ENCODE measurements around the gene GPM6B. TPM values are rescaled to one million over a fixed set of nuclear protein-coding genes. Genes with fewer than 3 reads are reported as not detected.

Gene GPM6B
- total RNA-seq, 1 experiment from 2014 or later, result 0.51 TPM

DNA sequence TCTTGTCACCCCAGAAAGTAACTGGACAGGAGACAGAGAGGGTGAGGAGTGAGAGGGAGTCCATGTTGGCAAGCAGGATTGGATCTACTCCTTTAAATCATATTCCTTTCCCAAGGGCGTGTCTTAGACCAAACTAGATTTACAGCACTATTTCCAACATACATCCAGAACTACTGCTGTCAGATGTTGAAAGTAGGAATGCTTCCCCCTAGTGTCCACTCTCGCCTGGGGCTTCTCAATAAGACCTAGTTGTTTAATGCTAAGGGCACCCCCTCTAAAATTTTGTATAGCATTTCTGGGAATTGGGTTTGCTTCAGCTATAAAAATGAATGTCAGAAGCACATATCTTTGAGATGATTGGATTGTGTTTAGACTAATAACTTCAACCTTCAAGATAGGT is 69.1 kb downstream of the GPM6B start:
- no peak overlapping the region for H2AFZ ChIP-seq (ENCODE audit: low read length)
- H3K9me2 ChIP-seq (replicated peaks; ENCODE audit: low read length), result no peaks in the 10 kb centered on the region
- H3K4me1 ChIP-seq (ENCODE audit: insufficient read depth, low read length), result peaks cover 23% of the 10 kb centered on the region
- intact Hi-C loops (cut with micrococcal nuclease), result no loop called here
- H3K4me3 ChIP-seq (ENCODE audit: low read length), result no peak overlapping the region
- peaks cover 4% of the 10 kb centered on the region; the same call in 1 of the 2 replicates for H3K79me2 ChIP-seq (ENCODE audit: low read length)
- BruUV-seq (replicated peaks), result no TSS peak
- TF ChIP-seq EZH2phosphoT487 (IDR thresholded peaks at IDR 0.05; ENCODE audit: borderline replicate concordance, low read length) (no peak), EZH2 (IDR thresholded peaks at IDR 0.05; ENCODE audit: low read length, unreplicated experiment) (no peak)
- TF ChIP-seq, protein P1, sequence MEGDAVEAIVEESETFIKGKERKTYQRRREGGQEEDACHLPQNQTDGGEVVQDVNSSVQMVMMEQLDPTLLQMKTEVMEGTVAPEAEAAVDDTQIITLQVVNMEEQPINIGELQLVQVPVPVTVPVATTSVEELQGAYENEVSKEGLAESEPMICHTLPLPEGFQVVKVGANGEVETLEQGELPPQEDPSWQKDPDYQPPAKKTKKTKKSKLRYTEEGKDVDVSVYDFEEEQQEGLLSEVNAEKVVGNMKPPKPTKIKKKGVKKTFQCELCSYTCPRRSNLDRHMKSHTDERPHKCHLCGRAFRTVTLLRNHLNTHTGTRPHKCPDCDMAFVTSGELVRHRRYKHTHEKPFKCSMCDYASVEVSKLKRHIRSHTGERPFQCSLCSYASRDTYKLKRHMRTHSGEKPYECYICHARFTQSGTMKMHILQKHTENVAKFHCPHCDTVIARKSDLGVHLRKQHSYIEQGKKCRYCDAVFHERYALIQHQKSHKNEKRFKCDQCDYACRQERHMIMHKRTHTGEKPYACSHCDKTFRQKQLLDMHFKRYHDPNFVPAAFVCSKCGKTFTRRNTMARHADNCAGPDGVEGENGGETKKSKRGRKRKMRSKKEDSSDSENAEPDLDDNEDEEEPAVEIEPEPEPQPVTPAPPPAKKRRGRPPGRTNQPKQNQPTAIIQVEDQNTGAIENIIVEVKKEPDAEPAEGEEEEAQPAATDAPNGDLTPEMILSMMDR (conservative IDR thresholded peaks at IDR 0.05; ENCODE audit: low read depth, low read length), result peak; percentile 70
- ChIA-PET POLR2A (ENCODE audit: unreplicated experiment) (no interaction called here), CTCF (interaction anchor here (0.5 kb wide), 1 partner anchor 136 kb away, joined by 4 read pairs; no protein-coding TSS in a partner anchor)
- H3K36me3 ChIP-seq (ENCODE audit: low read depth, low read length), result peaks cover 25% of the 10 kb centered on the region
- no peak overlapping the region for H3K4me2 ChIP-seq (ENCODE audit: low read length)
- peak; percentile 69 for ATAC-seq
- H3K27me3 ChIP-seq (ENCODE audit: low read length), result no peaks in the 10 kb centered on the region
- H3K9me3 ChIP-seq (ENCODE audit: low read length), result no peaks in the 10 kb centered on the region
- H3K9ac ChIP-seq (ENCODE audit: low read length), result no peak overlapping the region
- DNase-seq, result peak; percentile 71
- peak overlapping the region; percentile 38; the same call in 1 of the 2 replicates for H3K27ac ChIP-seq (ENCODE audit: low read length)
- H4K20me1 ChIP-seq (ENCODE audit: low read length), result no peaks in the 10 kb centered on the region
- no peaks in the 10 kb centered on the region for H3F3A ChIP-seq (ENCODE audit: low read length, unreplicated experiment)

DNA sequence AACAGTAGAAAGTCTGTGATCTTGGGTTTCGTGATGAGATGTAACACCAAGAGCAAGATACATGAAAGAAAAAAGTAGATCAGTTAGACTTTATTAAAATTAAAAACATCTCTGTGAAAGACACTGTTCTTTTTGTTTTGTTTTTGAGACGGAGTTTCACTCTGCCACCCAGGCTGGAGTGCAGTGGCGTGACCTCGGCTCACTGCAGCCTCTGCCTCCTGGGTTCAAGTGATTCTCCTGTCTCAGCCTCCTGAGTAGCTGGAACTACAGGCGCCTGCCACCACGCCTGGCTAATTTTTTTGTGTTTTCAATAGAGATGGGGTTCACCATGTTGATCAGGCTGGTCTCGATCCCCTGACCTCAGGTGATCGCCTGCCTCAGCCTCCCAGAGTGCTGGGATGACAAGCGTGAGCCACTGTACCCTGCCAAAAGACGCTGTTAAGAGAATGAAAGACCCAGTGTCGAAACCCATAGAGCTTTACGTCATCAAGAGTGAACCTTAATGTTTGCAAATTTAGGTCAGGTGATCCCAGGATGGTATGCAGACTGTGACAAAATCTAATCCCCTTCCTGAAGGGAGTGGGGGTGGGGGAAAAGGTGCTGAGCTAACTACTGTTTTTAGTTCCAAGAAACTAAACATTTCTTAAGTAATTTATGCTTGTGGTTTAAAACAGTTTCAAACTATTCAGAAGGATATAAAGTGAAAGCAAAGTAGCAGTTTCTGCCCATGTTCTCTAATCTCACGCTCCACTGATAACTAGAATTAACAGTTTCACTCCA is 74.3 kb downstream of the GPM6B start:
- Histone ChIP-seq H3K27ac (ENCODE audit: low read length) (no peak overlapping the region), H3F3A (ENCODE audit: low read length, unreplicated experiment) (no peaks in the 10 kb centered on the region), H3K4me2 (ENCODE audit: low read length) (no peak overlapping the region), H3K9me3 (ENCODE audit: low read length) (no peaks in the 10 kb centered on the region), H3K9me2 (replicated peaks; ENCODE audit: low read length) (no peaks in the 10 kb centered on the region), H3K9ac (ENCODE audit: low read length) (no peak overlapping the region), H3K4me3 (ENCODE audit: low read length) (no peak overlapping the region), H2AFZ (ENCODE audit: low read length) (no peak overlapping the region), H3K36me3 (ENCODE audit: low read depth, low read length) (peaks cover 21% of the 10 kb centered on the region), H3K4me1 (ENCODE audit: insufficient read depth, low read length) (peaks cover 1% of the 10 kb centered on the region; the same call in 1 of the 2 replicates), H3K27me3 (ENCODE audit: low read length) (no peaks in the 10 kb centered on the region), H3K79me2 (ENCODE audit: low read length) (0 out of 2 replicates have a peak, but pooled peaks cover 1% of the 10 kb centered on the region), H4K20me1 (ENCODE audit: low read length) (no peaks in the 10 kb centered on the region)
- ATAC-seq (no peak), DNase-seq (no peak)
- TF ChIP-seq EZH2 (IDR thresholded peaks at IDR 0.05; ENCODE audit: low read length, unreplicated experiment) (no peak), EZH2phosphoT487 (IDR thresholded peaks at IDR 0.05; ENCODE audit: borderline replicate concordance, low read length) (no peak)
- TF ChIP-seq, protein P1 (conservative IDR thresholded peaks at IDR 0.05; ENCODE audit: low read depth, low read length), result no peak
- ChIA-PET CTCF (no interaction called here), POLR2A (ENCODE audit: unreplicated experiment) (interaction anchor here (0.6 kb wide), 1 partner anchor 8 kb away, joined by 3 read pairs; the partner anchor contains the start of genes OFD1 and TRAPPC2)
- BruUV-seq (replicated peaks), result no TSS peak
- intact Hi-C loops (cut with micrococcal nuclease), result no loop called here

DNA sequence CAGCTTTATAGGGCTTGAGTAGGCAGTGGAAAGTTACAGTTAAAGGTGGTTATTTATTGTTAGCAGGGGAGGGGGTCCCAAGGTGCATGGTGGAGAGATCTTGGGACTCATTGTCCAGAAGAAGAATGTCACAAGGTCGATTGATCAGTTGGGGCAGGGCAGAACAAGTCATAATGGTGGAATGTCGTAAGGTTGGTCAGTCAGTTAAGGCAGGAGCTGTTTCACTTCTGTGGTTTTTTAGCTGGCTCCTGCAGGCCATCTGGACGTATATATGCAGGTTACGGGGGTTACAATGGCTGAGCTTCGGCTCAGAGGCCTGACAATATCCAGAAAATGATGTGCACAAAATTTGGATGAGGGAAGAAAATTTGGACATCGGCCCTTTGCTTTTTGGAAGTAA is 75.2 kb downstream of the GPM6B start:
- ChIA-PET CTCF (no interaction called here), POLR2A (ENCODE audit: unreplicated experiment) (no interaction called here)
- no peak overlapping the region for H2AFZ ChIP-seq (ENCODE audit: low read length)
- no peaks in the 10 kb centered on the region for H3K9me3 ChIP-seq (ENCODE audit: low read length)
- H3K4me3 ChIP-seq (ENCODE audit: low read length), result no peak overlapping the region
- no peaks in the 10 kb centered on the region for H3K27me3 ChIP-seq (ENCODE audit: low read length)
- BruUV-seq (replicated peaks), result no TSS peak
- no peaks in the 10 kb centered on the region for H4K20me1 ChIP-seq (ENCODE audit: low read length)
- no peaks in the 10 kb centered on the region for H3F3A ChIP-seq (ENCODE audit: low read length, unreplicated experiment)
- H3K9ac ChIP-seq (ENCODE audit: low read length), result no peak overlapping the region
- peaks cover 9% of the 10 kb centered on the region for H3K79me2 ChIP-seq (ENCODE audit: low read length)
- H3K27ac ChIP-seq (ENCODE audit: low read length), result no peak overlapping the region
- TF ChIP-seq, protein P1 (conservative IDR thresholded peaks at IDR 0.05; ENCODE audit: low read depth, low read length), result no peak
- TF ChIP-seq EZH2phosphoT487 (IDR thresholded peaks at IDR 0.05; ENCODE audit: borderline replicate concordance, low read length) (no peak), EZH2 (IDR thresholded peaks at IDR 0.05; ENCODE audit: low read length, unreplicated experiment) (no peak)
- H3K4me1 ChIP-seq (ENCODE audit: insufficient read depth, low read length), result no peaks in the 10 kb centered on the region
- no peak overlapping the region for H3K4me2 ChIP-seq (ENCODE audit: low read length)
- intact Hi-C loops (cut with micrococcal nuclease), result no loop called here
- peaks cover 24% of the 10 kb centered on the region for H3K36me3 ChIP-seq (ENCODE audit: low read depth, low read length)
- DNase-seq (peak; percentile 12), ATAC-seq (no peak)
- H3K9me2 ChIP-seq (replicated peaks; ENCODE audit: low read length), result no peaks in the 10 kb centered on the region
